Left lobe of liver (tissue), 2 donors: ENCODE results near the gene PLD6. TPM values are rescaled to one million over a fixed set of nuclear protein-coding genes. Genes with fewer than 3 reads are reported as not detected.
A peak's percentile ranks its signal among the peaks of the same experiment; 100 is the strongest.
"Not testable (repeated sequence)": the region's sequence is repeated elsewhere in the genome, so short reads cannot be mapped to it uniquely, and the experiment has no call there.

Source experiments
- ATAC-seq: fragments of 200-7000 bp; cut with Tn5 transposase; one replicate; pipeline ENCODE4 v1.9.1; 2020; ENCODE audit warnings: mild to moderate bottlenecking, moderate library complexity
- DNase-seq: peaks from one replicate; pipeline ENCODE4 v3.0.0-alpha.2; 2020; ENCODE audit warnings: low spot score
- total RNA-seq: library from RNA; stranded (reverse); gene quantifications from one replicate; pipeline ENCODE4 v1.2.1, GENCODE V29; 2021
- donor health status: DM: no; HTN: no; CAD: no; lungs with moderate emphysema.
- donor health status: DM: no; HTN: yes; CAD: no.

PLD6 gene, protein sequence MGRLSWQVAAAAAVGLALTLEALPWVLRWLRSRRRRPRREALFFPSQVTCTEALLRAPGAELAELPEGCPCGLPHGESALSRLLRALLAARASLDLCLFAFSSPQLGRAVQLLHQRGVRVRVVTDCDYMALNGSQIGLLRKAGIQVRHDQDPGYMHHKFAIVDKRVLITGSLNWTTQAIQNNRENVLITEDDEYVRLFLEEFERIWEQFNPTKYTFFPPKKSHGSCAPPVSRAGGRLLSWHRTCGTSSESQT
- total RNA-seq: 4.2 TPM

DNA sequence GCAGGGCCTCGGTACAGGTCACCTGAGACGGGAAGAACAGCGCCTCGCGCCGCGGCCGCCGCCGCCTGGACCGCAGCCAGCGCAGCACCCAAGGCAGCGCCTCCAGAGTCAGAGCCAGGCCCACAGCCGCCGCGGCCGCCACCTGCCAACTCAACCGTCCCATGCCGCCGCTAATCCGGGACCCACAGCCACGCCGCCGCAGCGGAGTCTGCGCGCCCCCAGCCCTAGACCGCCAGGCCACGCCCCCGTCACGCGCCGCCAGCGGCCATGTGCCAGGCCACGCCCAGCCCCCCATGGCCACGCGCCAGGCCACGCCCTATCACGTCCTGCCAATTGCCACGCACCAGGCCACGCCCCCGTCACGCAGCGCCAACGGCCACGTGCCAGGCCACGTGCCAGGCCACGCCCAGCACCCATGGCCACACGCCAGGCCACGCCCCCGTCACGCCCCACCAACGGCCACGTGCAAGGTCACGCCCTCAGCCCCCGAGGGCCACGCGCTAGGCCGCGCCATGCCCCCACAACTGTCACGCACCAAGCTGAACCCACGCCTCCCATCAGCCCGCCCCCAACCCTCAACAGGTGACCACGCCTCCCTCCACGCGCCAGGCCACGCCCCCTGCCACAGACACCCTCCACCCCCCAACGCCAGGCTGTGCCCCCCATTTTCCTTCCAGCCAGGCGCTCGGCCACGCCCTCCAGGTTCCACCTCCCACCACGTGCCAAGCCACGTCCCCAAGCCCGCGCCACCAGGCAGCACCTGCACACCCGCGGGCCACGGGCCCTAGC, at the start of gene PLD6:
Gene PLD6 (minus strand): TSS at position 210 of the 789 bp plus-strand sequence. CDS start 47 bp downstream, at position 163.
- DNase-seq: peak; percentile 95
- ATAC-seq: peak; percentile 74

DNA sequence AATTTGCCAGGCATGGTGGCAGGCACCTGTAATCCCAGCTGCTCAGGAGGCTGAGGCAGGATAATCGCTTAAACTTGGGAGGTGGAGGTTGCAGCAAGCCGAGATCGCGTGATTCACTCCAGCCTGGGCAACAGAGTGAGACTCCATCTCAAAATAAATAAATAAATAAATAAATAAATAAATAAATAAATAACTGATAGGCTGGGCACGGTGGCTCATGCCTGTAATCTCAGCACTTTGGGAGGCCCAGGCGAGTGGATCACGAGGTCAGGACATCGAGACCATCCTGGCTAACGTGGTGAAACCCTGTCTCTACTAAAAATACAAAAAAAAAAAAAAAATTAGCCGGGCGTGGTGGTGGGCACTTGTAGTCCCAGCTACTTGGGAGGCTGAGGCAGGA, 49.6 kb upstream of the PLD6 start:
- not testable (repeated sequence) for DNase-seq, ATAC-seq

DNA sequence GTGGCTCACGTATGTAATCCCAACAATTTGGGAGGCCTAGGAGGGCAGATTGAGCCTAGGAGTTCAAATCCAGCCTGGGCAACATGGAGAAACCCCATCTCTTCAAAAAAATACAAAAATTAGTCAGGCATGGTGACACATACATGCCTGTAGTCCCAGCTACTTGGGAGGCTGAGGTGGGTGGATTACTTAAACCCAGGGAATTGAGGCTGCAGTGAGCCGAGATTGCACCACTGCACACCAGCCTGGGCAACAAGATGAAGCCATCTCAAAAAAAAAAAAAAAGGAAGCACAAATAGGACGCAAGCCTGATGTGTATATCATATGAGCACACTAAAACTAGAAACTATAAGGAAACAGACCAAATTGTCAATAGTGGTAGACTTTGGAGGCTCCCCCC, 47.9 kb upstream of the PLD6 start:
- DNase-seq: no peak
- no peak for ATAC-seq

DNA sequence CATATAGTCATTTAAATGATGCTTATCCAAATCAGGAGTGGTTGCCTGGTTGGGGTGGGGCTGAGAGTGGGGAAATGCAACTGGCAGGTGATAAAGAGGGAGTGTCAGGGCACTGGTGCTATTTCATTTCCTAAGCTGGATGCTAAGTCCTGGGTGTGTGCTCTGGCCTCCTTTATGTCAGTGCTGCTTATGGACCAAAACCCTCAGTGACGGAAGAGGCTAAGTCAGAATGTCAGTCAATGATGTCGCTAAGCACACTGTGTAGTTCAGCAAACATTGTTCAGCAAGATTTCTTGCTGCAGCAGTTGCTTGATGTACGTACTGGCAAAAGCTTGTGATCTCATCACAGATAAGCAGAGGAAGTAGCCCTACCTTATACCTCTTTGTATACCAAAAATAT, 47.3 kb upstream of the PLD6 start:
- ATAC-seq (no peak), DNase-seq (no peak)

DNA sequence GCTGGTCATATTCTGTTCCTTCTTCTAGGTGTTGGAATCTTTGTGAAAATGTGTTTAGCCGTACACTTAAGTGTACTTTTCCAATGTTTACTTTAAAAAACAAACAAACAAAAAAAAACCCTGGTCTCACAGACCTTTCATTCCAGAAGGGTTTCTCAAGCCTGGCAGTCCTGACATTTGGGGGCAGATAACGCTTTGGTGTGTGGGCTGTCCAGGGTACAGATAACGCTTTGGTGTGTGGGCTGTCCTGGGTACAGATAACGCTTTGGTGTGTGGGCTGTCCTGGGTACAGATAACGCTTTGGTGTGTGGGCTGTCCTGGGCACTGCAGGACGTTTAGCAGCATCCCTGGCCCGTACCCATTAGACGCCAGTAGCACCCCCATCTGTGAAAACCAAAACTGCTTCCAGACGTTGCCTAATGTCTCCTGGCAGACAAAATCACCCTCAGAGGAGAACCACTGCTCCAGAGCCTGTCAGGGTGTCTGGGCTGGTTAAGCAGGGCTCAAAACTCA, 46.1 kb upstream of the PLD6 start:
- peak; percentile 51 for ATAC-seq
- no peak for DNase-seq

DNA sequence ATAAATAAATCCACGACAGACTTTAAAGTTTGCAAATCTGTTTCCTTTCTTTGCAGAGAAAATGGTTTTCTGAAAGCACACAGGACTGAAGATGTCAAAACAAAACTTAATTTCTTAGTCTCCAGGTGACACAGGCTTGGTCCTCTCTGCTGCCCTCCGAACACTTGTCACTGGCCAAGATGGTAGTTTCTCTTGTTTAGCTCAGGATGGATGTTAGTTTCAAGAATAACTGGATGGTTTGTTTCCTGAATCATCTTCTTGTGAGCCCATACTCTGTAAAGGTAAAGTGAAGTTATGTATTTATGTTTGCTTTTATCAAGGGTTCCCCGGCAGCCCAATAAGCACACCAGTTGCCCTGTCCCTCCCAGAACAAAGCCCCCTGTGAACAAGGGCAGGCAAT, 40.7 kb upstream of the PLD6 start:
- ATAC-seq: no peak
- DNase-seq: no peak

DNA sequence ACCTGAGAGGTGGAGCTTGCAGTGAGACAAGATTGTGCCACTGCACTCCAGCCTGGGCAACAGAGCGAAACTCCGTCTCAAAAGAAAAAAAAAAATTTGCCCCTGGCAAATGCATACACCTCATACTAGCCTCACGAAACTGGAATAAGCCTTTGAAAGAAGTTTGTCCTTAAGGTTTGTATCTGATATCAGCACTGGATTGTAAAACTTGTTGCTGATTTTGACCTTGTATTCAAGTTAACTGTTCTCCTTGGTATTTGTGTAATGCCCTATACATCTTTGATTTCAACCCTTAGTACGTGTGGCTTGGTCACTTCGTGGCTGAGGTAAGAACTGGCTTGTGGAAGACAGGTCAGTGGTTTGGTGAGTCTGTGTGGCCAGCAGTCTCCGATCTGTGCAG, 37.0 kb upstream of the PLD6 start:
- DNase-seq: no peak
- no peak for ATAC-seq

DNA sequence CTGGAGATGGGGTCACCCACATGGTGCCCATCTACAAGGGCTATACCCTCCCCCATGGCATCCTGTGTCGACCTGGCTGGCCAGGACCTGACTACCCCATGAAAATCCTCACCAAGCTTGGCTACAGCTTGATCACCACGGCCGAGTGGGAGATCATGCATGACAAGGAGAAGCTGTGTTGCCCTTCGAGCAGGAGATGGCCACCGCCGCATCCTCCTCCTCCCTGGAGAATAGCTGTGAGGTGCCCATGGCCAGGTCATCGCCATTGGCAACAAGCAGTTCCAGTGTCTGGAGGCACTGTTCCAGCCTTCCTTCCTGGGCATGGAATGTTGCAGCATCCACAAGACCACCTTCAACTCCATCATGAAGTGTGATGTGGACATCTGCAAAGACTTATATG, 36.1 kb upstream of the PLD6 start:
- no peak for DNase-seq
- ATAC-seq: no peak

DNA sequence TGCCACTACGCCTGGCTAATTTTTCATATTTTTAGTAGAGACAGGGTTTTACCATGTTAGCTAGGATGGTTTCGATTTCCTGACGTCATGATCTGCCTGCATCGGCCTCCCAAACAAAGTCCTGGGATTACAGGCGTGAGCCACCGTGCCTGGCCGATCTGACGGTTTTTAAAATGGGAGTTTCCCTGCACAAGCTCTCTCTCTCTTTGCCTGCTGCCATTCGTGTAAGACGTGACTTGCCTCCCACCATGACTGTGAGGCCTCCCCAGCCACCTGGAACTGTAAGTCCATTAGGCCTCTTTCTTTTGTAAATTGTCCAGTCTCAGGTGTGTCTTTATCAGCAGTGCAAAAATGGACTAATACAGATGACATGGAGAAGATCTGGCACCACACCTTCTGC, 35.5 kb upstream of the PLD6 start:
- ATAC-seq (no peak), DNase-seq (no peak)

DNA sequence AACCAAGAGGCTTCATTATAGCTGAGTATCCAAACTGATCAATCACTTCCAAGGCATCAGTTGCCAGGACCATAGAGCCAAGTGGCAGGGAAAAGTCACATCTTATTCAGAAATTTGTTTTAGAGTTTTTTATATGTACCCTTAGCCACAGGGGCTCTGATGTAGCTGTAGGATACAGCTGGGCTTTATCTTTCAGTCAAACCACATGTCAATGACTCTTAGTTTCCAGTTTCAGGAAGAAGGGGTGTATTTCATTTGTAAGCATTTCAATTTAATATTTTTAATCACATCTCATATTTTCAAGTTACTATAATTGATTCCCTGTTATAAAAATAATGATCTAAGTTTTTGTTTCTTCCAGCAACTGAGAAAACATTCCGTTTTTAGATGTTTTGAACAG, 33.7 kb upstream of the PLD6 start:
- DNase-seq (no peak), ATAC-seq (no peak)

DNA sequence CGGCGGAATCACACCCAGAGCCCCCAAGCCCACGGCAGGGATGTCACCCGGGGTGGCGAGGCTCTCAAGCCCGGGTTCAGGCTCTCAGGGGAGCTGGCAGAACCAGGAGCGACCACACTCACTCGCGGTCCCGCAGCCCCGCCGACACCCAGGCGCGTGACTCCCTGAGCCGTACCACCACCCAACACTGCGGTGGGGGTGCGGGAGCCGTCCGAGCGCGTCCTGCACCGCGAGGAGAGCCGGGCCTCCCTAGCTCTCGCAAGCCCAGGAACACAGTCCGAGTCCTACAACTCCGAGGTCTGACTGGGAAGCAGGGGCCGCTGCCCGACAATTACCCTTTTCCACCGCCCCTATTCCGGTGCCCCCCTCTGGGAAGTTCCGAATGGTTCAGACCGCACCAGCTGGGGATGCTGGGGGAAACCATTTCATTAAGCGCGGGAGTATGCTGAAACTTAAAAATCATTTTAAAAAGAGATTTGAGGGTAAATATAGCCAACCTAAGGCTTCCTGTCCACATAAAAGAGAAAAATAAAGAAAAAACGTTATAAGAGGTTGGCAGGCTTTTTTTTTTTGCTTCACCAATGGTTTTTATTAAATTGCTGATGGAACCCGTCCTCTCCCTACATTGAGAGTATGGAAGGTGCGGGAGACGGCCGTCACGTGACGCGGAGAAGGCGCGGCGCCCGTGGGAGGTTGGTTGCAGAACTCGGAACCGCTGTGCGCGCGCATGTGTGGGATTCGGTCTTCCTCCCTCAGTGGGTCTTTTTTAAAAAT, 31.1 kb upstream of the PLD6 start, which contains the start of gene FLCN:
Gene FLCN (minus strand): TSS at position 143 of the 774 bp plus-strand sequence. CDS start 9,031 bp downstream, outside the sequence.
- ATAC-seq: peak; percentile 89
- DNase-seq: peak; percentile 88

DNA sequence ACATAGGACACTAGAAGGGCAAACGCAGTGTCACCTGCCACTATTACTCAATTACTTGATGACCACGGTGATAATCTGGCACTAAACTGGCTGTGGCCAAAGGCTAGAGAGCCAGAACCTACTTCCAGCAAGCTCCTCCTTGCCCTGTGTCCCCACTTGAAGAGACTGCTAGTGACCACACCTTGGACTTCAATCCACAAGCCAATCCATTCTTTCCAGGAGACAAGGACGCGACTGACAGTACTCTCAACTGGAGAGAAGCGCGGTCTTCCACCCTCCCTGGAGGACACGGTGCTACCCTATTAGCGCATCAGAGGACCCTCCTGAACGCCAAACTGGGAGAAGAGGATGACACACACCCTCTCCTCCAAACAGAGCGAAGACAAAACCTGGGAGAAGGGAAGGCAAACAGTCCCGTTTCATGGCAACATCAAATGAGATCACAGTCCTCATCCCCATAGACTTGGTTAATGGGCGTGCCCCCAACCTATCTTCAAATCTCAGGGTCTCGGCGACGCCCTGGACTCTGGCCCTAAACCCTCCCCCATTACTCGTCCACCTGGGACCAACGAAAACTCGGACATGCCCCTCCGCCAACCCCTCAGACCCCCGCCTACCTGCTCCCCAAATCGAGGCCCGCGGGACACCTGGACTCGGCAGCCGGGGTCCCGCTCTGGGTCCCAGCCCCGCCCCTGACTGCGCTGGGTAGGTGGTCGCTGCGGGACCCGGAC, 30.3 kb upstream of the PLD6 start:
- ATAC-seq (peak; percentile 60), DNase-seq (peak; percentile 79)

DNA sequence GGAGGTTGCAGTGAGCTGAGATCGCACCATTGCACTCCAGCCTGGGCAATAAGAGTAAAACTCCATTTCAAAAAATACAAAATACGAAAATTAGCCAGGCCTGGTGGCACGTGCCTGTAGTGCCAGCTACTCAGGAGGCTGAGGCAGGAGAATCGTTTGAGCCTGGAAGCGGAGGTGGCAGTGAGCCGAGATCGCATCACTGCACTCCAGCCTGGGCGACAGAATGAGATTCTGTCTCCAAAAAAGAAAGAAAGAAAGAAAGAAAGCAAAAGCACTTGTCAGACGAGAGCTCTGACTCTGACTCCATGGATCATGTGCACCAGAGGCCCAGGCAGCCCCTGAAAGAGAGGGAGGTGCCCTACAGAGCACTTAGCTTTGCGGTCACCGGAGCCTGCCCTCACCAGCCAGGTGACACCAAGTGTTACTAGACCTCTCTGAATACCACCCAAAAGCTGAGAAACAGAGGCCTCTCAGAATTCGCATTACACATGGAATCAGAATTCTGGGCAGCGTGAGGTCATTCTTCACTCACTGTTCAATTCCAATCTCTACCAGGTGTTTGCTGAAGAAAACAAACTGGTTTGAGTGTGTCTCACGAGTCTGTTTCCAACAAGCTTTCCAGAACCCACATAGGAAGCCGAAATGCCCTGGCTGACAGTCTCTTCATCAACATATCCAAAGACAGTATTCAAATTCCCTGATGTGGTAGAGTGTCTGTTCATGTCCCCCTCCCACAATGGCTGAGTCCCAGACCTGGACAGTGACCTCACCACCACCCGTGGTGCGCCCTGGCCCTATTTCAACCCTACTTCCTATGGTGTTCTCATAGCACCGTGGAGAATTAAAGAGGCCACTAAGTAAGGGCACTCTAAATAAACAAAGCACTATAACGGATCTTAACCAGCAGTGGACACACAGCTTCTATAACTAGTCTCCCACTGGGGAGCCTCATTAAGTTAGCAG, 29.4 kb upstream of the PLD6 start:
- DNase-seq (no peak), ATAC-seq (peak; percentile 1)

DNA sequence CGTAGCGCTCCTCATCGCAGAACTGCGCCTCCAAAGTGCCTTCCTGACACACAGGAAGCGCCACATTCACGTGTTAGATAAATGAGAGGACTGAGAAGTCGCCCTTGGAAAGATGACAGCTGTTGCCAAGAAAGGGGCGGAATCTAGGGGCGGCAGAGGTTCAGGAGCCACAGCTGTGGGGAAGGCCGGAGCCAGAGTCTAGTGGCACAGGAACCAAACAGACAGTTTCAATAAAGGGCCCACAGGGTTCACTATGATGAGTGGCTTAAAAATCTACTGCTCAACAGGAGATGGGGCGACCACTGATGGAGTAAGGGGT, 26.1 kb upstream of the PLD6 start:
- DNase-seq (no peak), ATAC-seq (no peak)

DNA sequence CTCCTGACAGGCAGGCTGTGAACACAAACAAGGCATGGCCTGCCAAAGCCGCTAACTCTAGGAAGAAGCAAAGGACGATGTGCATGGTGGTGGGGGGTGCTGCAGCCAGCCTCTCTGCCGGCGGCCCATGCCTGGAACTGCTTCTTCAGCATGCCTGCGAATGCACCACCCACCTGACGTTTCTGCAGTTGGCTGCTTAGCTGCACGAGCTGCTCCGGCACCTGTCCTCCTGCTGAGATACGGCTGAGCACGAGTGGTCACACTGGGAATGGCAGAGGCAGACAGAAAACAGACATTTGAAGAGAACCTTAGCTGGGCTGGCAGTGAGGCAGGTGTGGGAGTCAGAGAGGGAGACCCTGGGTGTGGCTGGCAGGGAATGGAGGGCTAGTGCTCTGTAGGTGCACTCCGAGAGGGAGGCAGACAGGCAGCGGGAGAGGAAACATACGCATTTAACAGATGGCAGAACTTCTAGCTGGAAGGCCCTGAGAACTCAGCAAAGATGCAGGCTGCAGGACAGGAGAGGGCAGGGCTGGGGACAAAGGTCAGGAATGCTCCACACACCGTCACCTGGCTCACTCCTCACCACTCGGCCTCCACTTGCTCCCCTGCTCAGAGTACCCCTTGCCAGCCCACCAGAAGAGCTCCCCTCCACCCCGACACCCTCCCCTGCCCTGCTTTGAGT, 25.6 kb upstream of the PLD6 start:
- peak; percentile 16 for ATAC-seq
- DNase-seq: no peak

DNA sequence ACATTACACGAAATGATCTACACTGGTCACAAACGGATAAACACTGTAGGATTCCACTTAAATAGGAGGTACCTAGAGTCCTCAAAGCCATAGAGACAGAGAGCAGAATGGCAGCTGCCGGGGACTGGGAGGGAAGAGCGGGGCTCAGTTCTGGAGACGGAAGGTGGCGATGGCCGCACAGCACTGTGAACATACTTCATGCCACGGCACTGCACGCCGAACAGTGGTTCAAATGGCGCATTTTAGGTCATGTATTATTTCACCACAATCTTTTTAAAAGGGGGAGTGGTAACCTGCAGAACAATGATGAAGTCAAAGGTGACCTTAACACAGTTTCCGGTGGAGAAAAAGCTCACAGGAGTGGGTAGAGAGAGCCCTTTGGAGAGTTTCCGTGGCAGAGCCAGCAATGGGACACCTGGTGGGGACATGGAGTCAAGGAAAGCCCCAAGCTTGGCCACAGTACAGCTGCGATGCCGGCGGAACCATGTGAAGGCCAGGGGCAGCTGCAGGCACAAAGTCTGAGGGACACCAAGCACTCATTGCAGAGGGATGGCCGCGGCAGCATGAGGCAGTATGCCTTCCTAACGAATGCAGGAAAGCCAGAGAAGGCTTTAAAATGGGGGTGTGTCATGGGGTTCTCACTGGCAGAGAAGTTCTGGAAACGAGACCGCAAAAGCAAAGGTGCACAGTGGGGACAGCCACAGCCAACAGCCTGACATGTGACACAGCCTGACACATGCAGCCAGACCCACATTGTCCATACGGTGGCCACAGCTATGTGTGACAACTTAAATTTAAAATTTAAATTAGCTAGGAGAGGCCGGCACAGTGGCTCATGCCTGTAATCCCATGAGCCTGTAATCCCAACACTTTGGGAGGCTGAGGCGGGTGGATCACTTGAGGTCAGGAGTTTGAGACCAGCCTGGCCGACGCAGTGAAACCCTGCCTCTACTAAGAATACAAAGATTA, 23.6 kb upstream of the PLD6 start:
- ATAC-seq: no peak
- DNase-seq: no peak

- ATAC-seq: peak; percentile 58
- DNase-seq: peak; percentile 79
Observed at GRCh38 chr17:17228521-17229279, 22.6 kb upstream of the PLD6 start.
